Hepatic stellate cell (primary cell): ENCODE measurements around the gene SAYSD1.

Source experiments
- DNase-seq: peaks from one replicate; pipeline ENCODE4 v3.0.0; 2011; ENCODE audit warnings: low spot score

The SAYSD1 gene

DNA sequence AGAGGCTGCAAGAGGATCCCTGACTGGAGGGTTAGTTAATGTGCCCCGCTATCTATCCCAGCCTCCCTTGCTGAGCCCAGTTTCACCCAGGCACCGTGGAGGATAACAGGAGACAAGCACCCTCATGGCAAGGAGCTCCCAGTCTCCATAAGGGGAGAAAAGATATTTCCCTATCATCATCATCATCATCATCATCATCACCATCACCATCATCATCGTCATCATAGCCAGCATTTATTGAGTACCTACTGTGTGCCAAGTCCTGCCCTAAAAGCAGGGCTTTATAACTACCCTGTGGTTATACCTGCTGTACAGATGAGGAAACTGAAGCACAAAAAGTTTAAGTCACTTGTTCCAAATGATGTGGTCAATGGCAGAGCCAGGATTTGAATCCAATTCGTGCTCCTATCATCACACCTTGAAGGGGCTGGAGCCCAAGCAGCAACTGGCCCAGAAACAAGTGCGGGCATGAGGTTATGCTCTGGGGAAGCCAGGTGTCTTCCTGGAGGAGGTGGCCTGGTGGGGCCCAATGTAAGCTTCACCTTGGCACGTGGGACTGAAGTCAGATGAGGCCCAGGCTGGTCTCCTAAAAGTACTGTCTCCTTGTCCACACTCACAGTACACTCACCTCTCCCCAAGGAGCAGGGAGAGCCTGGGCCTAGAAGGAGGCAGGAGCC lies 56.4 kb downstream of the SAYSD1 start:
- no peak for DNase-seq

- no peak for DNase-seq
Observed at GRCh38 chr6:39057251-39058155, 57.5 kb downstream of the SAYSD1 start.

DNA sequence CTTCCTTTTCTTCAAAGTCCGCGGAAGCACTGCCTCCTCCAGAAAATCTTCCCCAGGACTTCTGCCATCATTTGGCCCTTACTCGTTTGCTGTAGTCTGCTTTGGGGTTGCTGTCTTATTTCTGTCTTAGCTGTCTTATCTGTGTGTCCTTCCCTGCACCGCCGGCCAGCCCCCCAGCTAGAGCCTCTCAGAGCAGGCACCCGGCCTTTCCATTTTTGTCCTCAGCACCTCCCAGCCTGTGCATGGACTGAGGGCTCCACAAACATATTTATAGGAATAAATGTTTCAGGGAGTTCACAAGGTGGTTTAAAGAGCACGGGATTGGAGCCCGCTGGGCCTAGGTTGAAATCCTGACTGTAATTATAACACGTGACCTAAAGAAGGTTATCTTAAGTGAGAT lies 58.3 kb downstream of the SAYSD1 start:
- DNase-seq, result no peak

- DNase-seq, result no peak
Observed at GRCh38 chr6:39056191-39056590, 58.8 kb downstream of the SAYSD1 start.

DNA sequence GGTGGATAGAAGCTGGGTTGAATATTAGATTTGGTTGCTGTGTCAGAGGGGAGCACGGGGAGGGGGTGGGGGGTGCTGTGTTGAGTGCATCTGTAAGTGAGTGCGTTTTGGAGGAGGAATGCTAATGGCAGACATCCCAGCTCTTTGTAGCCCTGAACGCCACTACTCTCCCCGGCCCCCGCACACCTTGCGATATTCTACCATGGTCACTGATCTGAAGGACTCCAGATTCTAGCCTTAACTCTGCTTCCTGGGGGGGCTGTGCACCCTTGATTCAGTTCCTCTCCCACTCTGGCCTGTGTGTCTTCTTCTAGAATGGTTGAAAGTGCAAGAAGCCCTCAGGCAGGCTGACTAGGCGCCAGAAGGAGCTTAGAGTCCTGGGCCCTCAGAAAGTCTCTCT lies 59.3 kb downstream of the SAYSD1 start:
- no peak for DNase-seq

DNA sequence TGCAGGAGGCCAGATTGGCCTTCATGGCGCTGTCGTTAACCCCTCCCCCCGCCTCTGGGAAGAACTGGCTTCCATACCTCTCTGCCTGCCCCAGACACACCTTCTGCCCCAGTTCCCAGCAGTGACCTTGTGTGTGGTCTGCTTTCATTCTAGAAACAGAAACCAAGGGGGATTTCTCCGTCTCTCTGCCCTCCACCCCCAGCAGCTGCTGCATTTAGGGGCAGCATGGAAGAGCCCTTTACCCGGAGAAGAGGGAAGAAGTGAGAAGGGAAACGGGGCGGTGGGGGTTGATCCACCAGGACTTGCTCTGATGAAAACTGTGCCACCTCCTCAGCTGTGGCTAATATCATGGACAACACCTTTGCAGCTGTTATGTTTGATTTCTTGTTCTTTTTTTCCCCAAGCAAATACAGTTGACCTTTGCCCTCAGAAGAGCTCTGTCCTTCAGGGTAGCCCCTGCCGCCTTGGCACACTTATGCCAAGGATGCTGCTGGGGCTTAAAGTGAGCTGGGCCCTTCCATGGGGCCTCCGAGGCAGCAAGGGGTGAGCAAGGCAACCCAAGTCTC lies 60.3 kb downstream of the SAYSD1 start:
- DNase-seq, result no peak
